A673 (cell line): Measurements from ENCODE around the gene NCOR2. TPM values are rescaled to one million over a fixed set of nuclear protein-coding genes. Genes with fewer than 3 reads are reported as not detected.

Source experiments
- BruUV-seq: library from RNA; stranded (reverse); fragments of 400-500 nt; replicated peaks from 2 replicates; lab custom pipeline; 2021; lab: Mats Ljungman, UMichigan
- CTCF ChIA-PET: fragments of 300-600 bp; sonication (Branson Sonifier 250); formaldehyde crosslinking; loops from one replicate; lab custom pipeline; 2022; ENCODE audit warnings: antibody characterized with exemption; lab: Charles Lee
- POLR2A ChIA-PET: fragments of 300-600 bp; sonication (Branson Sonifier 250); formaldehyde crosslinking; loops from one replicate; lab custom pipeline; 2022; ENCODE audit warnings: antibody characterized with exemption; ENCODE audit not compliant: low non-redundant PET; lab: Charles Lee
- DNase-seq: peaks from one replicate; pipeline ENCODE4 v3.0.0-alpha.2; 2015; ENCODE audit warnings: low spot score
- H3K27ac ChIP-seq: fragments of 200-600 bp; sonication (generic); 2 replicates; pipeline ENCODE4 v1.5.1; 2016; ENCODE audit warnings: mixed run types, low read depth, mild to moderate bottlenecking, mixed read lengths, antibody characterized with exemption, low read length; ENCODE audit not compliant: poor library complexity, severe bottlenecking
- H3K27me3 ChIP-seq: fragments of 200-600 bp; sonication (generic); replicated peaks from 2 replicates; pipeline ENCODE4 v1.6.1; 2017; ENCODE audit warnings: mixed run types, low read depth, mild to moderate bottlenecking, mixed read lengths, antibody characterized with exemption, low read length; ENCODE audit not compliant: insufficient read depth, poor library complexity
- H3K36me3 ChIP-seq: fragments of 200-600 bp; sonication (generic); 2 replicates; pipeline ENCODE4 v1.6.1; 2016; ENCODE audit warnings: mixed run types, mild to moderate bottlenecking, mixed read lengths, antibody characterized with exemption, low read length; ENCODE audit not compliant: insufficient read depth, poor library complexity, severe bottlenecking
- H3K4me1 ChIP-seq: fragments of 200-600 bp; sonication (generic); 2 replicates; pipeline ENCODE4 v1.6.1; 2017; ENCODE audit warnings: mixed run types, mild to moderate bottlenecking, mixed read lengths, antibody characterized with exemption, low read length; ENCODE audit not compliant: insufficient read depth, poor library complexity, severe bottlenecking
- H3K4me3 ChIP-seq: fragments of 200-600 bp; sonication (generic); 2 replicates; pipeline ENCODE4 v1.5.1; 2016; ENCODE audit warnings: low read depth, mixed run types, mild to moderate bottlenecking, mixed read lengths, low read length; ENCODE audit not compliant: poor library complexity, severe bottlenecking
- H3K9me3 ChIP-seq: fragments of 200-600 bp; sonication (generic); 2 replicates; pipeline ENCODE4 v1.6.1; 2016; ENCODE audit warnings: mixed run types, low read depth, mild to moderate bottlenecking, mixed read lengths, antibody characterized with exemption, low read length; ENCODE audit not compliant: poor library complexity, severe bottlenecking
- EZH2 ChIP-seq: fragments of 200-600 bp; sonication (generic); IDR thresholded peaks from 2 replicates; pipeline ENCODE4 v1.6.1; 2017; ENCODE audit warnings: borderline replicate concordance, low read depth, mild to moderate bottlenecking, mixed read lengths, antibody characterized with exemption, low read length; ENCODE audit not compliant: poor library complexity, severe bottlenecking
- intact Hi-C: fragments of 100-400 bp; cut with micrococcal nuclease; formaldehyde crosslinking; loops from one replicate; pipeline ENCODE4 v1.10.0; 2022; ENCODE audit not compliant: unreplicated experiment
- total RNA-seq: library from RNA; stranded (reverse); gene quantifications from 2 replicates; pipeline ENCODE4 v1.2.3, GENCODE V29; 2021
- TF ChIP-seq, protein P1 (sequence below): fragments of 300-800, 200-600 bp; sonication (generic); conservative IDR thresholded peaks from 2 replicates; pipeline ENCODE4 v1.5.1; 2017; ENCODE audit warnings: low read depth, mild to moderate bottlenecking, antibody characterized with exemption, low read length, moderate library complexity, mixed read lengths

NCOR2 gene
- total RNA-seq, 1 experiment from 2014 or later: 227 TPM

DNA sequence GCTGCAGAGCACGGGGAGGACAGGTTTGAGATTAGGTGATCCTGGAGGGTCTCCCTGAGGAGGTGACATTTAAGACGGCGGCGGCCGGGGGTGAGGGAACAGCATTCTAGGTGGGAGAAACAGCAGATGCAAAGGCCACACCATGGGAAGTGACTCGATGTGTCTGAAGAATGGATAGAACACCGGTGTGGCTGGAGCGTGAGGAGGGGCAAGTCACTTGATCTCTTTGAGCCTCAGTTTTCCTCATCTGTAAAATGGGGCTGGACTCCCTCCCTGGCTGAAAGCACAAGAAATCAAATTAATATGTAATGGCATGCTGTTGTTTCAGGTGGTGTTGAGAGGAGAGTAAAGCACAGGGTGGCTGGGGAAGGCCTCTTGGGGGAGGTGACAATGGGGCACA lies 10.0 kb upstream of the NCOR2 start:
- Histone ChIP-seq H3K27ac (no peak overlapping the region), H3K36me3 (no peaks in the 10 kb centered on the region), H3K27me3 (no peaks in the 10 kb centered on the region), H3K9me3 (no peaks in the 10 kb centered on the region), H3K4me1 (peaks cover 3% of the 10 kb centered on the region), H3K4me3 (no peak overlapping the region)
- ChIA-PET POLR2A (no interaction called here), CTCF (no interaction called here)
- TF ChIP-seq, protein P1, sequence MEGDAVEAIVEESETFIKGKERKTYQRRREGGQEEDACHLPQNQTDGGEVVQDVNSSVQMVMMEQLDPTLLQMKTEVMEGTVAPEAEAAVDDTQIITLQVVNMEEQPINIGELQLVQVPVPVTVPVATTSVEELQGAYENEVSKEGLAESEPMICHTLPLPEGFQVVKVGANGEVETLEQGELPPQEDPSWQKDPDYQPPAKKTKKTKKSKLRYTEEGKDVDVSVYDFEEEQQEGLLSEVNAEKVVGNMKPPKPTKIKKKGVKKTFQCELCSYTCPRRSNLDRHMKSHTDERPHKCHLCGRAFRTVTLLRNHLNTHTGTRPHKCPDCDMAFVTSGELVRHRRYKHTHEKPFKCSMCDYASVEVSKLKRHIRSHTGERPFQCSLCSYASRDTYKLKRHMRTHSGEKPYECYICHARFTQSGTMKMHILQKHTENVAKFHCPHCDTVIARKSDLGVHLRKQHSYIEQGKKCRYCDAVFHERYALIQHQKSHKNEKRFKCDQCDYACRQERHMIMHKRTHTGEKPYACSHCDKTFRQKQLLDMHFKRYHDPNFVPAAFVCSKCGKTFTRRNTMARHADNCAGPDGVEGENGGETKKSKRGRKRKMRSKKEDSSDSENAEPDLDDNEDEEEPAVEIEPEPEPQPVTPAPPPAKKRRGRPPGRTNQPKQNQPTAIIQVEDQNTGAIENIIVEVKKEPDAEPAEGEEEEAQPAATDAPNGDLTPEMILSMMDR: no peak
- TF ChIP-seq EZH2: no peak
- intact Hi-C loops: no loop called here
- DNase-seq: no peak
- BruUV-seq: no TSS peak

DNA sequence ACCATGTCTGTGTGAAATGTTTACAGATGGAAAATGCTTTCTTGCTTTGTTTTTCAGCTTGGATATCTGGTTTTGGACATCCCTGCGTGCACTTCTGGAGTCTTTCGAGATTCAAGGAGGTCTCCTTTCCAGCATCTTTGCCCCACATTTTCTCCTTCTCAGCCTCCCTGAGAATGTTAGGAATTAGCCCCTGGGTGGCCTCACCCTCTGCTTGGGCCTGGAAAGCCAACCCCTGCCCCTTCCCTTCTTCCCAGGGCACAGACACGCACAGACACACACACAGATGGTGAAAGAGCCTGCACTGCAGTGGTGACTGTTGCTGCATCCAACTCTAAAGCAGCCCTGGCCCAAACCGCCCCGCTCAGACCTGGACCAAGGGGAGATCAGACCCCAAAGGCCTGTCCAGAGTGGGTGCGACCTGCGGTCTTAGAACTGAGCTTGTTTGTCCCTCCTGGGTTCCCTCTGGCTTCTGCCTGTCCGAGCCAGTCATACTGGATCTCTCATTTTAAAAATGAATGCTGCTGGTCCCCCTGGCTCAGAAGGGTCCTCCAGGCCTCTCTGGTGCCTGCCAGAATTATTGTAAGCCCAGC lies 8.7 kb upstream of the NCOR2 start:
- TF ChIP-seq EZH2: no peak
- TF ChIP-seq, protein P1: no peak
- ChIA-PET POLR2A (no interaction called here), CTCF (no interaction called here)
- H3K9me3 ChIP-seq: no peaks in the 10 kb centered on the region
- peaks cover 3% of the 10 kb centered on the region for H3K4me1 ChIP-seq
- intact Hi-C loops: no loop called here
- H3K27me3 ChIP-seq: no peaks in the 10 kb centered on the region
- no peak overlapping the region for H3K4me3 ChIP-seq
- no peak for DNase-seq
- no TSS peak for BruUV-seq
- H3K27ac ChIP-seq: no peak overlapping the region
- no peaks in the 10 kb centered on the region for H3K36me3 ChIP-seq

DNA sequence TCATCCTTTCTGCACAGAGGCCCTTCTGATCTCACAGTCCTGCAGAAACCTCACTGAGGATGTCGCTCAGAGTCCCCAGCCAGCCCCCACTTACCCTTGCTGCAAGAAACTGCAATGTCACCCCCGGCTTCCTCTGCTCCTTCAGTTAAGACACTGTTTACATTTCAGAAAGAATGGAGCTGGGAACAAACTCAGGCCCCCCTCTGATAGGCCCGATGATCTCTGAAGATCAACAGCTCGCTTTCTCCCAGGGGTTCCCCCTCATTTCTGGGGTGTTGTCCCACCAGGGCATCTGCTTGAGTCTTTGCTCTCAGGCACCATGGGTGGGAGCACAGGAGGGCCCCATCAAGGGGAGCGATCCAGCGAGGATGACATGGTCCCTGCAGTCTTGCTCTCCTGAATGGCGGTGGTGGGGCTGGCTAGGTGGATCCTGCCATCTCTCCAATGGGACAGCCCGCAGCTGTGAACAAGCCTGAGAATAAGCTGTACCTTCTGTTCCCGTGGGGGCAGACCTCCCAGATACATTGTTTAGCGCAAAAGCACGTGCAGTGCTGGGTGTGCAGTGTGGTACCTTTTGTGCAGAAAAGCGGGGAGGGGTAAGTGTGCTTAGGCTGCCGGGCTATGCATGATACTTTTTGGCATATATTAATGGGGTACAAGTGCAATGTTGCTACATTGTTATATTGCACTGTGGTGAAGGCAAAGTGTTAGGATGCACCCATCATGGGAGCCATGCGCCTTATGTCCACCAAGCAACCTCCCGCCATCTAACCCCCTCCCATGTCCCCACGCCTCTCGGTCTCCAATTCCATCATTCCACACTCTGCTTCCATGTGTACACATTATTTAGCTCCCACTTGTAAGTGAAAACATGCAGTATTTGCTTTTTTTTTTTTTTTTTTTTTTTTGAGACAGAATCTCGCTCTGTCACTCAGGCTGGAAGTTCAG lies 6.7 kb upstream of the NCOR2 start:
- no TSS peak for BruUV-seq
- no peaks in the 10 kb centered on the region for H3K9me3 ChIP-seq
- TF ChIP-seq EZH2: no peak
- TF ChIP-seq, protein P1: no peak
- no peak for DNase-seq
- intact Hi-C loops: no loop called here
- peaks cover 6% of the 10 kb centered on the region for H3K4me1 ChIP-seq
- no peaks in the 10 kb centered on the region for H3K27me3 ChIP-seq
- no peak overlapping the region for H3K4me3 ChIP-seq
- CTCF ChIA-PET: no interaction called here
- peak overlapping the region; percentile 8 for H3K27ac ChIP-seq
- POLR2A ChIA-PET: no interaction called here
- H3K36me3 ChIP-seq: no peaks in the 10 kb centered on the region
